ENCODE results near the gene NR1I3.

DNA sequence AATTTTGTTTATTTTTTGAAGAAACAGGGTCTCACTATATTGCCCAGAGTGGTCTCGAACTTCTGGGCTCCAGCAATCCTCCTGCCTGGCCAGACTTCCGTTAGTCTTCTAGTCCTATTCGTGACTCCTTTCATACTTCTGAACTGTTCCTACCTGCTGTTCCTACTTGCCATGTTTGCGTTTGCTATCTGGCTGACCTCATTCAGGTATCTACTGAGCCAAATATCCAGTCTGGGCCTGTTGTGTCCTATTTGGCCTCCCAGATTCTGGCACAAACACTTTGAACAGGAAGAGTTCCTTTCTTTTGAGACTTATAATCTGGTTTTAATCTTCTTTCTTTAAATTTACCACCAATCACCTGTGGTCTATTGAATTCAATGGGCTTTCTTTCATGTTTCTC, 6.9 kb upstream of the NR1I3 start:
- TF ChIP-seq, protein P1, sequence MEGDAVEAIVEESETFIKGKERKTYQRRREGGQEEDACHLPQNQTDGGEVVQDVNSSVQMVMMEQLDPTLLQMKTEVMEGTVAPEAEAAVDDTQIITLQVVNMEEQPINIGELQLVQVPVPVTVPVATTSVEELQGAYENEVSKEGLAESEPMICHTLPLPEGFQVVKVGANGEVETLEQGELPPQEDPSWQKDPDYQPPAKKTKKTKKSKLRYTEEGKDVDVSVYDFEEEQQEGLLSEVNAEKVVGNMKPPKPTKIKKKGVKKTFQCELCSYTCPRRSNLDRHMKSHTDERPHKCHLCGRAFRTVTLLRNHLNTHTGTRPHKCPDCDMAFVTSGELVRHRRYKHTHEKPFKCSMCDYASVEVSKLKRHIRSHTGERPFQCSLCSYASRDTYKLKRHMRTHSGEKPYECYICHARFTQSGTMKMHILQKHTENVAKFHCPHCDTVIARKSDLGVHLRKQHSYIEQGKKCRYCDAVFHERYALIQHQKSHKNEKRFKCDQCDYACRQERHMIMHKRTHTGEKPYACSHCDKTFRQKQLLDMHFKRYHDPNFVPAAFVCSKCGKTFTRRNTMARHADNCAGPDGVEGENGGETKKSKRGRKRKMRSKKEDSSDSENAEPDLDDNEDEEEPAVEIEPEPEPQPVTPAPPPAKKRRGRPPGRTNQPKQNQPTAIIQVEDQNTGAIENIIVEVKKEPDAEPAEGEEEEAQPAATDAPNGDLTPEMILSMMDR (IDR thresholded peaks at IDR 0.05; ENCODE audit: low read depth, low read length): no peak
- TF ChIP-seq POLR2A (IDR thresholded peaks at IDR 0.05; ENCODE audit: extremely low read depth, insufficient read length): no peak
- no peak for TF ChIP-seq MAX (IDR thresholded peaks at IDR 0.05; ENCODE audit: low read depth, low read length)
- TF ChIP-seq MYC (IDR thresholded peaks at IDR 0.05; ENCODE audit: low read depth, low read length): no peak
